Endothelial cell of umbilical vein (primary cell): ENCODE measurements around the gene AADACL4. TPM values are rescaled to one million over a fixed set of nuclear protein-coding genes. Genes with fewer than 3 reads are reported as not detected.
A peak's percentile ranks its signal among the peaks of the same experiment; 100 is the strongest.

Experiments used
- BruUV-seq: library from RNA; stranded (reverse); fragments of 400-500 nt; replicated peaks from 2 replicates; lab custom pipeline; 2021; lab: Mats Ljungman, UMichigan
- CTCF ChIA-PET: fragments of 300-600, 350-600 bp; sonication (Branson Sonifier 250); formaldehyde crosslinking; loops from one replicate; lab custom pipeline; 2021; ENCODE audit warnings: antibody characterized with exemption, inconsistent platforms; lab: Charles Lee
- POLR2A ChIA-PET: fragments of 300-600, 350-600 bp; sonication (Branson Sonifier 250); formaldehyde crosslinking; loops from one replicate; lab custom pipeline; 2021; ENCODE audit warnings: antibody characterized with exemption, inconsistent platforms; lab: Charles Lee
- DNase-seq: peaks from one replicate; pipeline ENCODE4 v3.0.0-alpha.2; 2011; ENCODE audit warnings: low read depth, low spot score
- FAIRE-seq: peaks from 2 replicates; lab custom pipeline; 2011; peaks lifted over from hg19 to GRCh38; lab: Jason Lieb, UNC
- H2AFZ ChIP-seq: 2 replicates; pipeline ENCODE4 v1.6.0; 2012; ENCODE audit warnings: low read depth, low read length, control low read depth, inconsistent platforms
- H3K27ac ChIP-seq: 2 replicates; pipeline ENCODE4 v1.5.1; 2011; ENCODE audit warnings: low read depth, mild to moderate bottlenecking, control low read depth, low read length, moderate library complexity; ENCODE audit not compliant: insufficient read depth
- H3K27me3 ChIP-seq, 2 experiments: 2 replicates each; pipeline versions ENCODE4 v1.6.0 to v1.6.1; 2011; ENCODE audit warnings: low read length in 2 of 2, mixed read lengths in 1 of 2; ENCODE audit not compliant: control insufficient read depth in 2 of 2, insufficient read depth in 2 of 2
- H3K36me3 ChIP-seq, 2 experiments: 2 replicates in 1 of 2; 3 replicates in 1 of 2; pipeline ENCODE4 v1.5.1; 2011; ENCODE audit warnings: low read length in 2 of 2, mild to moderate bottlenecking in 1 of 2, moderate library complexity in 1 of 2; ENCODE audit not compliant: control insufficient read depth in 2 of 2, insufficient read depth in 2 of 2; ENCODE audit errors: extremely low read depth in 1 of 2
- H3K4me1 ChIP-seq: 3 replicates; pipeline ENCODE4 v1.5.1; 2011; ENCODE audit warnings: mild to moderate bottlenecking, low read length; ENCODE audit not compliant: control insufficient read depth, insufficient read depth; ENCODE audit errors: extremely low read depth
- H3K4me2 ChIP-seq: 2 replicates; pipeline ENCODE4 v1.6.1; 2011; ENCODE audit warnings: low read length, control low read depth, mixed read lengths; ENCODE audit not compliant: insufficient read depth
- H3K4me3 ChIP-seq, 3 experiments: fragments of 200-600 bp in 1 of 3; sonication (generic), shearing (Covaris generic) in 1 of 3; replicated peaks in 1 of 3; 2 replicates each; pipeline ENCODE4 v1.5.1; 2011 to 2016; ENCODE audit warnings: control low read depth in 3 of 3, low read length in 3 of 3, mild to moderate bottlenecking in 2 of 3, inconsistent platforms in 1 of 3, low read depth in 1 of 3, moderate library complexity in 1 of 3; ENCODE audit not compliant: insufficient read depth in 1 of 3
- H3K79me2 ChIP-seq: 2 replicates; pipeline ENCODE4 v1.6.0; 2012; ENCODE audit warnings: low read length, inconsistent platforms; ENCODE audit not compliant: control insufficient read depth, insufficient read depth
- H3K9ac ChIP-seq: replicated peaks from 2 replicates; pipeline ENCODE3; 2011; ENCODE audit warnings: low read length, control low read depth; ENCODE audit not compliant: insufficient read depth; ENCODE audit errors: extremely low read depth
- H3K9me1 ChIP-seq: replicated peaks from 3 replicates; pipeline ENCODE4 v1.6.0; 2011; ENCODE audit warnings: mild to moderate bottlenecking, low read length; ENCODE audit not compliant: control insufficient read depth, insufficient read depth; ENCODE audit errors: extremely low read depth
- H3K9me3 ChIP-seq: replicated peaks from 2 replicates; pipeline ENCODE4 v1.5.1; 2012; ENCODE audit warnings: low read length, inconsistent platforms; ENCODE audit not compliant: control insufficient read depth, insufficient read depth
- H4K20me1 ChIP-seq: replicated peaks from 2 replicates; pipeline ENCODE3; 2011; ENCODE audit warnings: mild to moderate bottlenecking, low read length; ENCODE audit not compliant: control insufficient read depth, insufficient read depth; ENCODE audit errors: extremely low read depth
- EZH2 ChIP-seq: IDR thresholded peaks from 2 replicates; pipeline ENCODE4 v1.6.1; 2012; ENCODE audit warnings: borderline replicate concordance, low read depth, mild to moderate bottlenecking, moderate library complexity, low read length, inconsistent platforms; ENCODE audit not compliant: severe bottlenecking
- FOS ChIP-seq: IDR thresholded peaks from 2 replicates; pipeline ENCODE4 v1.6.1; 2011; ENCODE audit warnings: mild to moderate bottlenecking, low read length, moderate library complexity, borderline replicate concordance; ENCODE audit not compliant: insufficient read depth
- GATA2 ChIP-seq: IDR thresholded peaks from 2 replicates; pipeline ENCODE4 v1.7.0; 2011; ENCODE audit warnings: low read depth, mild to moderate bottlenecking, moderate library complexity, mixed read lengths, low read length; ENCODE audit not compliant: insufficient read length, insufficient read depth
- JUN ChIP-seq: IDR thresholded peaks from 2 replicates; pipeline ENCODE4 v1.6.1; 2011; ENCODE audit warnings: borderline replicate concordance, low read depth; ENCODE audit not compliant: insufficient read length, insufficient read depth
- POLR2A ChIP-seq: IDR thresholded peaks from 2 replicates; pipeline ENCODE4 v1.6.1; 2012; ENCODE audit warnings: low read depth, mild to moderate bottlenecking, control low read depth, low read length
- POLR2AphosphoS5 ChIP-seq: IDR thresholded peaks from 2 replicates; pipeline ENCODE4 v1.6.1; 2012; ENCODE audit warnings: low read depth, mild to moderate bottlenecking, control low read depth, low read length, moderate library complexity; ENCODE audit not compliant: insufficient read depth
- dilution Hi-C: fragments of 300-500 bp; cut with MboI; formaldehyde crosslinking; loops from one replicate; pipeline ENCODE4 v1.15.0; 2019; ENCODE audit warnings: low sequenced_read_pairs; ENCODE audit not compliant: extremely low pct_ligation_motif_present
- intact Hi-C: fragments of 100-400 bp; cut with micrococcal nuclease; formaldehyde crosslinking; loops from one replicate; pipeline ENCODE4 v1.10.0; 2022
- polyA plus RNA-seq, 4 experiments: library from polyadenylated mRNA; depleted of rRNA in 3 of 4; stranded (reverse) in 3 of 4; unstranded in 1 of 4; fragments of >200 nt; gene quantifications; 2 replicates each; pipeline versions ENCODE4 v1.2.1 to v1.2.3, GENCODE V29; 2011 to 2012; ENCODE audit warnings: missing spikeins in 1 of 4
- total RNA-seq: library from RNA; stranded (reverse); gene quantifications from 2 replicates; pipeline ENCODE4 v1.2.3, GENCODE V29; 2021
- TF ChIP-seq, protein P1 (sequence below): IDR thresholded peaks from 2 replicates; pipeline ENCODE4 v1.6.1; 2011; ENCODE audit not compliant: insufficient read depth, insufficient read length
- TF ChIP-seq, protein P2 (sequence below), 2 donors: IDR thresholded peaks; 1 replicate in 1 of 2; 2 replicates in 1 of 2; pipeline ENCODE4 v1.5.1; 2011; ENCODE audit warnings: low read length in 2 of 2, mild to moderate bottlenecking in 2 of 2, moderate library complexity in 2 of 2, control low read depth in 1 of 2, inconsistent platforms in 1 of 2, low read depth in 1 of 2; ENCODE audit not compliant: insufficient read depth in 1 of 2; ENCODE audit errors: extremely low read depth in 1 of 2

AADACL4 gene
- total and polyA plus RNA-seq, 2 donors (not counting 3 experiments of a cell fraction or from before 2014, with no cell fraction given): not detected

DNA sequence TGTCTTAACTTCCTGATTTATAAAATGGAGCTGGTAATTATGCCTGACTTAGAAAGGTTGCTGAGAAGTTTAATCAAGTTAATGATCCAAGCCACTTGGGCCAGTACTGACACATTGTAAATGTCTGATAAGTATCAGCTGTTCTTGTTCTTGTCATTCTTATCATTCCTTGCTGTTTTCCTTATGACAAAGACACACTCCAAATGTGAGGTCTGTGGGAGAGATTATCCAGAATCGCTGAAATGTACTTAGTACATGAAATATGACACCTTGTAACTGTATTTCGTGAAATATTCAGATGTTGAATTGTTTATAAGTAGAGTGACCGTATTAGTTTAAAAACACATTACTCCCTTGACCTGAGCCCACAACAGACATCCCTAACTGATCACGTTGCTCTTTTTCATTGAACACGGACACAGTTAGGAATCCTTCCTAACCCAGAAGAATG is 6.1 kb downstream of the AADACL4 start:
- H3K4me2 ChIP-seq: no peak overlapping the region
- dilution Hi-C loops (no loop called here), intact Hi-C loops (no loop called here)
- H3K9ac ChIP-seq: no peak overlapping the region
- no peak for TF ChIP-seq EZH2
- TF ChIP-seq, protein P1, sequence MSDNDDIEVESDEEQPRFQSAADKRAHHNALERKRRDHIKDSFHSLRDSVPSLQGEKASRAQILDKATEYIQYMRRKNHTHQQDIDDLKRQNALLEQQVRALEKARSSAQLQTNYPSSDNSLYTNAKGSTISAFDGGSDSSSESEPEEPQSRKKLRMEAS: no peak
- H3K9me1 ChIP-seq: no peaks in the 10 kb centered on the region
- no peaks in the 10 kb centered on the region for H4K20me1 ChIP-seq
- H3K27me3 ChIP-seq: peaks cover 0 to 3% of the 10 kb centered on the region in 2 experiments
- H3K79me2 ChIP-seq: no peaks in the 10 kb centered on the region
- no peak overlapping the region for H3K4me3 ChIP-seq
- no peak overlapping the region for H3K27ac ChIP-seq
- ChIA-PET POLR2A (no interaction called here), CTCF (interaction anchor here (1.5 to 3.8 kb wide), 3 partner anchors 9 to 374 kb away, joined by 8 to 22 read pairs (median 9); no protein-coding TSS in a partner anchor)
- no peaks in the 10 kb centered on the region for H3K4me1 ChIP-seq
- H2AFZ ChIP-seq: no peak overlapping the region
- peak; percentile 34 for DNase-seq
- H3K36me3 ChIP-seq: no peaks in the 10 kb centered on the region
- no peak for FAIRE-seq
- no TSS peak for BruUV-seq
- no peaks in the 10 kb centered on the region for H3K9me3 ChIP-seq

DNA sequence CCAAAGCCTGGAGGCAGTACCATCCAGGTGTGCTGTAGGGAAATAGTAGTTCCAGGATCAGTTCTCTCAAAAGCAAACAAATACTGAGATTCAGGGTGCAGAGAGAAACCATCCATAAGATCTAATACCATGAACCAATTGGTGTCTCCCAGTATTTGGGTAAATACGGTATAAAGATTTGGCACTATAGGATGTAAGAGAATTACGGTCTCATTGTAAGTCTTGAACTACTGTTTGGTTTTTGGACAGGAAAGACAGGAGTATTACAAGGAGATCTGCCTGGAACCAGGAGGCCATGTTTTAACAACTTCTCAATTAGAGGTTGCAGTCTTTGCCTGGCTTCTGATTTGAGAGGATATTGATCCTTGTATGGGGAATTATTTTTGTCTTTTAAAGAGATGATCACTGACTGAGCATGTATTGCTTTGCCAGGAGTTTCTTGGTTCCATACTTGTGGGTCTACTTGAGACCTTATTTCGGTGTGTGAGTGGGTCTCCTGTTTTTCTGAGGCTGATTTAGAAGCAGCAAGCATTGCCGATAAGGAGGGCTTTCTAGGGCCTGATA is 10.2 kb downstream of the AADACL4 start:
- FAIRE-seq: no peak

More for the DNA sequence above, 10.2 kb downstream of the AADACL4 start:
- no peaks in the 10 kb centered on the region for H3K36me3 ChIP-seq
- POLR2A ChIA-PET: no interaction called here
- no peak overlapping the region for H2AFZ ChIP-seq
- H3K27me3 ChIP-seq: peaks cover 0 to 2% of the 10 kb centered on the region in 2 experiments
- H3K27ac ChIP-seq: no peak overlapping the region
- no peak overlapping the region for H3K4me2 ChIP-seq
- dilution Hi-C loops: no loop called here
- intact Hi-C loops: no loop called here
- no peak for DNase-seq
- TF ChIP-seq POLR2A (no peak), EZH2 (no peak), FOS (no peak), POLR2AphosphoS5 (no peak), JUN (no peak), GATA2 (no peak)
- TF ChIP-seq, protein P2, sequence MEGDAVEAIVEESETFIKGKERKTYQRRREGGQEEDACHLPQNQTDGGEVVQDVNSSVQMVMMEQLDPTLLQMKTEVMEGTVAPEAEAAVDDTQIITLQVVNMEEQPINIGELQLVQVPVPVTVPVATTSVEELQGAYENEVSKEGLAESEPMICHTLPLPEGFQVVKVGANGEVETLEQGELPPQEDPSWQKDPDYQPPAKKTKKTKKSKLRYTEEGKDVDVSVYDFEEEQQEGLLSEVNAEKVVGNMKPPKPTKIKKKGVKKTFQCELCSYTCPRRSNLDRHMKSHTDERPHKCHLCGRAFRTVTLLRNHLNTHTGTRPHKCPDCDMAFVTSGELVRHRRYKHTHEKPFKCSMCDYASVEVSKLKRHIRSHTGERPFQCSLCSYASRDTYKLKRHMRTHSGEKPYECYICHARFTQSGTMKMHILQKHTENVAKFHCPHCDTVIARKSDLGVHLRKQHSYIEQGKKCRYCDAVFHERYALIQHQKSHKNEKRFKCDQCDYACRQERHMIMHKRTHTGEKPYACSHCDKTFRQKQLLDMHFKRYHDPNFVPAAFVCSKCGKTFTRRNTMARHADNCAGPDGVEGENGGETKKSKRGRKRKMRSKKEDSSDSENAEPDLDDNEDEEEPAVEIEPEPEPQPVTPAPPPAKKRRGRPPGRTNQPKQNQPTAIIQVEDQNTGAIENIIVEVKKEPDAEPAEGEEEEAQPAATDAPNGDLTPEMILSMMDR (IDR thresholded peaks at IDR 0.05; ENCODE audit: extremely low read depth in 1 of 2, insufficient read depth in 1 of 2, low read depth in 1 of 2, low read length in 2 of 2): no peak
- H3K4me3 ChIP-seq: no peak overlapping the region
- no TSS peak for BruUV-seq
- H3K4me1 ChIP-seq: no peaks in the 10 kb centered on the region
- H4K20me1 ChIP-seq: no peaks in the 10 kb centered on the region
- H3K9me1 ChIP-seq: no peaks in the 10 kb centered on the region
- no peak overlapping the region for H3K9ac ChIP-seq
- H3K79me2 ChIP-seq: no peaks in the 10 kb centered on the region
- H3K9me3 ChIP-seq: no peaks in the 10 kb centered on the region
- CTCF ChIA-PET: no interaction called here
